ENCODE results near the gene GLOD4. TPM values are rescaled to one million over a fixed set of nuclear protein-coding genes. Genes with fewer than 3 reads are reported as not detected.
"Not testable (repeated sequence)": the region's sequence is repeated elsewhere in the genome, so short reads cannot be mapped to it uniquely, and the experiment has no call there.

GLOD4 gene
- polyA plus RNA-seq, 4 donors, result 66.2 to 129 (median 118) TPM

DNA sequence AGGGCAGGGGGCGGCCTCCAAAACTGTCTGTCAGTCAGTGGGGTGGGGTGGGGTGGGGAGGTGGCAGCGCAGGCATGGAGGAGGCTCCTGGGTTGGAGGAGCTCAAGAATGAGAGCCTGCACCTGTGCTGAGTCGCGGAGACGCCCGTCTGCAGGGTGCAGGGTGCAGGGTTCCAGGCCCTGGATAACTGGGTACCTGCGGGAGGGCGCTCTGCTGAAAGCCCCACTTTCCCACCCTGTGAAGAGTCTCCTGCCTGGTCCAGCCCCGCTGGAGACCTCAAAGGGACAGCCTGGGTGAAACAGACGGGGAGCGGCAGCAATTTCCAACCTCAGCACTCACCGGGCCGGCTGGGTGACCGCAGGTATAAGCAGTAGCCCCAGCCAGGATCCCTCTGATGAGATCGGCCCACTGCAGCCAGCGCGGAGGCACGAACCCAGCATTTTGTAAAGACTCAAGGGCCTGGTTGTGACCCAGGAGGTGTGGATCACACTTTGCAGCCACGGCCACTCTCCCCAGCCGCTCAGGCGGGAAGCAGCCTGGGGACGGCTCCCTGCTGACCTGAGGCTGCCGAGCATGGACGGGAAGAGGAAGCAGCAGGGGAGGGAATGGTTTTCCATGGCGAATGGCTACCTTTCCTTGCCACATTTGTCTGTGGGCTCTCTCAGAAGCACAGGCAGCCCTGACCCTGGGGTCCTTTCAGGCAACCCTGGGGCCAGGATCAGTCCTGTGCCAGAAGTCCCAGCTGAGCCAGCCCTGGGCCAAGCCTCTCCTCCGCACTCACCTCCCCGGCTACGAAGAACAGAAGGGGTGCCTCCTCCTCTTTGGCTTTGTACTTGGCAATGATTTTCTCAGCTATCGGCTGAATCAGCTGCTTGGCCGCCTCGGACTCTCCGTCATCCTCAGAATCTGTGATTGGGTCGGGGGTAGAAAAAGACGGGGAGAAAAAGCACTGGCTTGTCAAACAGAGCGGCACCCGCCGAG is 21.1 kb upstream of the GLOD4 start:
- no peak for DNase-seq (ENCODE audit: low read depth in 4 of 4, low spot score in 3 of 4)

- no peak for DNase-seq (ENCODE audit: low read depth in 4 of 4, low spot score in 3 of 4)
Measured at GRCh38 chr17:802481-802880, 20.4 kb upstream of the GLOD4 start.

GRCh38 chr17:801660-802059 is 19.6 kb upstream of the GLOD4 start:
- no peak for DNase-seq (ENCODE audit: low read depth in 4 of 4, low spot score in 3 of 4)

GRCh38 chr17:800446-801242 is 18.6 kb upstream of the GLOD4 start:
- no peak for DNase-seq (ENCODE audit: low read depth in 4 of 4, low spot score in 3 of 4)

- DNase-seq (ENCODE audit: low read depth in 4 of 4, low spot score in 3 of 4), result no peak
Measured at GRCh38 chr17:799261-799660, 17.2 kb upstream of the GLOD4 start.

DNA sequence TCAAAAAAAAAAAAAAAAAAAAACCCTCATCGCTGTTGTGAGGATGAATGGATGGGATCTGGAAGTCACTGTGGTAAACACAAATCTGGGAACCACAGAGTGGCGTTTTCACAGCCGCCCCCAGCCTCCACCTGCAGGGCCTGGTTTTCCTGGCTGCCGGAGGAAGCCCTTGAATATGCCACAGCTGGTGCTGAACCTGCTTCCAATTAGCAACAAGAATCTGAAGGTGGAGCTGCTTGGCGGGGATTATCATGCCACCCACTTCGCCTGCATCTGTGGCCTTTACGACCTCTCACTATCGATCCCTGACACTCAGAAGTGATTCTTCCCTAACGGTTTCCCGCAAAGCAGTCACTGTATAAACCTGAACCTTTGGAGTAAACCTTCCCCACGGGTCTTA is 16.2 kb upstream of the GLOD4 start:
- no peak for DNase-seq (ENCODE audit: low read depth in 4 of 4, low spot score in 3 of 4)

DNA sequence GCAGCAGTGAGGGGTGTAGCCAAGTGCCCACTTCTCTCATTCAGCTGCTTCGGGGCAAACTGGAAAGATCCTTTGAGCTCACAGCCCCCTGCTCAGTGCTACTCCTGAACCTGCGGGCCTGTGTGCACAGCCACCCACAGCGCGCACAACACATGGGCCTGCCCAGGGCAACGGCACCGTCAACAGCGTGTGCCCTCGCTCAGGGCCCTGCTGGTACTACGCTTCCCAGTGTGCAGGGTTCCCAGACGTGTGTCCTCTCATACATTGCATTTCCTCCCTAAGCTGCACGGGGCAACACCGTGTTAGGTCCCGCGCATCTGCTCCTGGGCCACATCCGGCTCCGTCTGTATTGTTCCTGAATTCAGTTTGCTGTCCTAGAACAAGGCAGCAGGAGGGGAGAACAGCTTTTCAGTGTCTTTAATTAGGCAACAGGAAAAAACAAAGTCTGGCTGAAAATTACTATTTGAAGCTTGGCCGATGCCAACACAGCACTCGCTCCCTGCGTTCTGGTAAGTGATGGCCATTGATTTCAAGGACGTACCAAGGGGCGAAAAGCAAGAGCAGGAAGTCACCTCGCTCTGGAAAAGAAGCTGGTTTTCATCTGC is 15.3 kb upstream of the GLOD4 start:
- DNase-seq (ENCODE audit: low read depth in 4 of 4, low spot score in 3 of 4), result no peak

GRCh38 chr17:796609-797008 is 14.5 kb upstream of the GLOD4 start:
- no peak for DNase-seq (ENCODE audit: low read depth in 4 of 4, low spot score in 3 of 4)

DNA sequence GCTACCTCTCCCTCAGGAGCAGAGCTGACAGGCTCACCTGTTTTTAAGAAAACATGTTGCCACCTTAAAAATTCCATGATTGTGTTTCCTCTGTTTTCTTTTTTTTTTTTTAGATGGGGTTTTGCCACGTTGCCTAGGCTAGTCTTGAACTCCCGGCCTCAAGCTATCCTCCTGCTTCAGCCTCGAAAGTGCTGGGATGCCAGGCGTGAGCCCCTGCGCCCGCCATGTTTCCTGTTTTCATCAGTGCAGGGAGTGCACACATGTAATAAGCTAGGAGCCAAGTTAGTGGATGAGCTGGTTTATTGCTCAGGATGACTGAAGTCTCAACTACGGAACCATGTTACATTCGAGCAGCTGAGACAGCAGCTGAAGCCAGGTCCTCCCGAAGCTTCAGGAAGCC is 13.6 kb upstream of the GLOD4 start:
- DNase-seq (ENCODE audit: low read depth in 4 of 4, low spot score in 3 of 4), result no peak

- no peak for DNase-seq (ENCODE audit: low read depth in 4 of 4, low spot score in 3 of 4)
Measured at GRCh38 chr17:795276-795675, 13.2 kb upstream of the GLOD4 start.

DNA sequence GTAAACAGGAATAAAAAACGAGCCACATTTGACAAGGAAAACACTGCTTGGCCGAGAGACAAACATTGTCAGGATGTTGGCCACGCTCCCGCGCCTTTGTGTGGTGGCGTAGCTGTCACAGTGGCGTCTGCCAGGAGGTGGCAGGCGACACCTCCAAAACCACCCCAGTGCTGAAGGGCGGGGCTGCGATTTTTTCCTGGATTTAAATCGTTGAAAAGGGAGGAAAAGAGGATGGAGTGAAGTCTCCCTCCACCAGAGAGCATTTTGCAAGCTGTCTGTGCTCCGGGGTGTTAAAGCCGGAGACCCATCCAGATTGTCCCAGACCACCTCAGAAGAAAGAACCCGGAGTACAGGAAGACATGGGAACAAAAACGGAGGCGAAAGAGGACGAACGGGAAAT is 12.8 kb upstream of the GLOD4 start:
- DNase-seq (ENCODE audit: low read depth in 4 of 4, low spot score in 3 of 4), result peak in 3 of 4 donors; percentile 67 to 69 (median 68)

- no peak for DNase-seq (ENCODE audit: low read depth in 4 of 4, low spot score in 3 of 4)
Measured at GRCh38 chr17:792277-792676, 10.2 kb upstream of the GLOD4 start.

- no peak for DNase-seq (ENCODE audit: low read depth in 4 of 4, low spot score in 3 of 4)
Measured at GRCh38 chr17:791829-792228, 9.7 kb upstream of the GLOD4 start.

DNA sequence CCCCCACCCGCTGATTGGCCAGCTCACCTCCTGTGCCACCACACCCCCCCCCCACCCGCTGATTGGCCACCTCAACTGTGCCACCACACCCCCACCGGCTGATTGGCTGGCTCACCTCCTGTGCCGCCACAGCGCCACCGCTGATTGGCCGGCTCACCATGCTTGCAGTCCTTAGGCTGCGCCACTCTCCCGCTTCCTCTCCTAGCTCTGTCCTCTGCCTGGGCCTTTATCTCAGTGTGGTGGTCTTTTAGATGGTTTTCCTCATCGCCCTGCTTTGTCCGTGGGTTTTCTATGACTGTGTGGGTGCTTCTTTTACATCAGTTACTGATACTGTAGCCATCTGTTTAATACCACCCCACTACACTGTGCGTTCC is 8.8 kb upstream of the GLOD4 start:
- DNase-seq (ENCODE audit: low read depth in 4 of 4, low spot score in 3 of 4), result not testable (repeated sequence)

DNA sequence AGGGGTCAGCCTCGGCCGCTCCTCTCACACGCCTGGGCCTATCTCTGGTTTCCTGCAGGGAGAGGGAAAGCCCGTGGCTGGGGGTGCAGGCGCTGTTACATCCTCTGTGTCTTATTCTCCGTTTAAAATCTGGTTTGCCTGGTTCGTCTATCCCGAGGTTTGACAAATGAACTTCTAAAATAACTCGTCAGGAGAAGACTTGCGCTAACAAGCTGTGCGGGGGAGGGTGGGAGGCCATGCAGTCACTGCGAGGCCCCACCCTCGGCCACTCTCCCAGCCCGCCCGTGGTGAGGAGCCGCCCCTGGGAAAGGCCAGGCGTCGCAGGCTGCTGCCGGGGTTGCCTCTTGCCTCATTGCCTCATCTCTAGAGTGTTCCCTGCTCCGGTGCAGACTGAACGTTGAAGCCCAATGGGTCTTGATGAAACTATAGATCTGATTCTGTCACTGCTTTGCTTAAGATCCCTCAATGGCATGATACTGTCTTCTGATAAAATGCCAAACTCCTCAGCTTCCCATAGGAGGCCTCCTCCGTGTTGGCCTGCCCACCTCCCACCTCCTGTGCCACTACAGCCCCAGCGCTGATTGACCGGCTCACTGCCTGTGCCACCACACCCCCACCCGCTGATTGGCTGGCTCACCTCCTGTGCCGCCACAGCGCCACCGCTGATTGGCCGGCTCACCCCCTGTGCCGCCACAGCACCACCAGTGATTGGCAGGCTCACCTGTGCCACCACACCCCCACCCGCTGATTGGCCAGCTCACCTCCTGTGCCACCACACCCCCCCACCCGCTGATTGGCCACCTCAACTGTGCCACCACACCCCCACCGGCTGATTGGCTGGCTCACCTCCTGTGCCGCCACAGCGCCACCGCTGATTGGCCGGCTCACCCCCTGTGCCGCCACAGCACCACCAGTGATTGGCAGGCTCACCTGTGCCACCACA is 8.1 kb upstream of the GLOD4 start:
- peak in 1 of 4 donors; percentile 31 for DNase-seq (ENCODE audit: low read depth in 4 of 4, low spot score in 3 of 4)

DNA sequence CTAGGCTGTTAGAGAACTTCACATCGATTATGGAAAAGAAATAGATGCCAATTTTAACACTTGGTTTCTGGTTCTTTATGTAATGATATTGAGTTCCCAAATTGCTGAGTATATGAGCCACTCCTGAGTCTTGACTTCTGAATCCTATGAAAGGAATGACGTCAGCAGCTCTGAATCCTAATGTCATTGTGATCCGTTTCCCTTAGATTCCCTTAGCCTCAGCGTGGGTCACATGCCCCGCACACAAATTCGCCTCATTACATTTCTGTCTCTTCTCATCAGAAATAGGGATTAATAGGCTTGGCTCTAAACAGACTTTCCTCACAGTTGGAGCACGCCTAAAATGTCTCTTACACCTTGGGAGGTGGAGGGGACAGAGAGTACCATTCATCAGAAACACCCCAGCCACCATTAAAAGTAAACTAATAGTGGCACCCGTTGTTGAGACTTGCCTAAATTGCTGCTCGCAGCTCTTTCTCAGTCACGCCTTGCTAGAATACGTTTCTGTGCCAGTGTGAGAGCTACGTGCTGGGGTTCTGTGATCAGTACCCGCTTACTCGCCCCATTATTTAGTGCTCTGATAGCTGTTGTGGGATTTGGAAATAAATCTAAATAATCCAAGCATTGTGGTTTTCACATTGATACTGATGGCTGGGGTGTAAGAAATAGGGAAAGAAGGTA is 7.2 kb upstream of the GLOD4 start:
- DNase-seq (ENCODE audit: low read depth in 4 of 4, low spot score in 3 of 4), result no peak

- no peak for DNase-seq (ENCODE audit: low read depth in 4 of 4, low spot score in 3 of 4)
Measured at GRCh38 chr17:788551-788950, 6.5 kb upstream of the GLOD4 start.

DNA sequence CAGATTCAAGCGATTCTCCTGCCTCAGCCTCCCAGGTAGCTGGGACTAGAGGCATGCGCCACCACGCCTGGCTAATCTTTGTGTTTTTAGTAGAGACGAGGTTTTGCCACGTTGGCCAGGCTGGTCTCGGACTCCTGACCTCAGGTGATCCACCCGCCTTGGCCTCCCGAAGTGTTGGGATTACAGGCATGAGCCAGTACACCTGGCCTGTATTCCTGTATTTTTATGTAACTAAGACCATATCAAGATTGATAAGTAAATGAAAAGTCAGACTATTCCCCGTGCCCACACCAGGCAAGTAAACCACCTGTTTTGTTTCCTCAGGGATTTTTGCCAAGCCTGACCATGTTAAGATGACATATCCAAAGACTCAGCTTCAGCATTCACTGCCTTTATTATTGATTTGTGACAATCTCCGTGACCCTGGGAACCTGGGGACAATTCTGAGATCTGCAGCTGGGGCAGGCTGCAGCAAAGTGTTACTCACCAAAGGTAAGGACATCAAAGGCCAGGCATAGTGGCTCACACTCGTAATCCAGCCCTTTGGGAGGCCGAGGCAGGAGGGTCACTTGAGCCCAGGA is 5.7 kb upstream of the GLOD4 start:
- no peak for DNase-seq (ENCODE audit: low read depth in 4 of 4, low spot score in 3 of 4)

DNA sequence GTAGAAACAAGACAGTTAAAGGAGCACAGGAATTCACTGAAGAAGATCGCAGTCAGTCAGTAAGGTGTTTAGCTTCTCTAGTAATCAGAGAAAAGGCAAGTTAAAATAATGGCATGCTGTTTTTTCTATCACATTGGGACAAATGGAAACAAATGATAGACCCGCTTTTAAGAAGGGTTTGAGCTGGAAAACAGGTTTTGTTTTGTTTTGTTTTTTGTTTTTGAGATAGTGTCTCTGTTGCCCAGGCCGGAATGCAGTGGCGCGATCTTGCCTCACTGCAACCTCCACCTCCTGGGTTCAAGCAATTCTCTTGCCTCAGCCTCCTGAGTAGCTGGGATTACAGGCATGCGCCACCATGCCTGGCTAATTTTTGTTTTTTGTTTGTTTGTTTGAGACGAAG is 3.8 kb upstream of the GLOD4 start:
- not testable (repeated sequence) for DNase-seq (ENCODE audit: low read depth in 4 of 4, low spot score in 3 of 4)
